GM06990 (cell line): ENCODE data around the gene LYRM4.

ENCODE experiments used
- DNase-seq: peaks from one replicate; pipeline ENCODE4 v3.0.0-alpha.2; 2011; ENCODE audit not compliant: insufficient read length; ENCODE audit errors: extremely low read depth
- H3K27me3 ChIP-seq: replicated peaks from 2 replicates; pipeline ENCODE4 v1.6.0; 2011; ENCODE audit warnings: low read length; ENCODE audit not compliant: control insufficient read depth, insufficient read depth
- H3K36me3 ChIP-seq: 2 replicates; pipeline ENCODE4 v1.5.1; 2011; ENCODE audit warnings: low read length; ENCODE audit not compliant: control insufficient read depth, insufficient read depth
- H3K4me3 ChIP-seq: replicated peaks from 2 replicates; pipeline ENCODE4 v1.5.1; 2011; ENCODE audit warnings: low read depth, mild to moderate bottlenecking, control low read depth, low read length
- TF ChIP-seq, protein P1 (sequence below): IDR thresholded peaks from 2 replicates; pipeline ENCODE4 v1.5.1; 2011; ENCODE audit warnings: low read length, control low read depth, mild to moderate bottlenecking, inconsistent platforms; ENCODE audit not compliant: insufficient read depth, poor library complexity, severe bottlenecking

The LYRM4 gene

DNA sequence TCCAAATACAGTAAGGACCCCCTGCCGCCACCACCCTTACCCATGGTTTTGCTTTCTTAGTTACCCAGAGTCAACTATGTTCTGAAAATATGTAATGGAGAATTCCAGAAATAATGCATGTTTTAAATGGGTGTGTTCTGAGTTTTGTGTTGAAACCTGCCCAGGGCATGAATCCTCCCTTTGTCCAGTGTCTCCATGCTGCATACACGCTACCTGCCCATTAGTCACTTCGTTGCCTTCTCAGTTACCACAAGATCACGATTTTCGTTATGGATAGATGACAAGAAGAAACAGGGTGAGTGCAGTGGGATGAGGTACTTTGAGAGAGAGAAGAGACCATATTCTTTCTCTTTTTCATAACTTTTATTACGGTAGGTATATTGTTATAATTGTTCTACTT is 11.2 kb upstream of the LYRM4 start:
- H3K27me3 ChIP-seq, result no peaks in the 10 kb centered on the region
- no peak overlapping the region for H3K4me3 ChIP-seq
- no peak for DNase-seq
- TF ChIP-seq, protein P1, sequence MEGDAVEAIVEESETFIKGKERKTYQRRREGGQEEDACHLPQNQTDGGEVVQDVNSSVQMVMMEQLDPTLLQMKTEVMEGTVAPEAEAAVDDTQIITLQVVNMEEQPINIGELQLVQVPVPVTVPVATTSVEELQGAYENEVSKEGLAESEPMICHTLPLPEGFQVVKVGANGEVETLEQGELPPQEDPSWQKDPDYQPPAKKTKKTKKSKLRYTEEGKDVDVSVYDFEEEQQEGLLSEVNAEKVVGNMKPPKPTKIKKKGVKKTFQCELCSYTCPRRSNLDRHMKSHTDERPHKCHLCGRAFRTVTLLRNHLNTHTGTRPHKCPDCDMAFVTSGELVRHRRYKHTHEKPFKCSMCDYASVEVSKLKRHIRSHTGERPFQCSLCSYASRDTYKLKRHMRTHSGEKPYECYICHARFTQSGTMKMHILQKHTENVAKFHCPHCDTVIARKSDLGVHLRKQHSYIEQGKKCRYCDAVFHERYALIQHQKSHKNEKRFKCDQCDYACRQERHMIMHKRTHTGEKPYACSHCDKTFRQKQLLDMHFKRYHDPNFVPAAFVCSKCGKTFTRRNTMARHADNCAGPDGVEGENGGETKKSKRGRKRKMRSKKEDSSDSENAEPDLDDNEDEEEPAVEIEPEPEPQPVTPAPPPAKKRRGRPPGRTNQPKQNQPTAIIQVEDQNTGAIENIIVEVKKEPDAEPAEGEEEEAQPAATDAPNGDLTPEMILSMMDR, result no peak
- no peaks in the 10 kb centered on the region for H3K36me3 ChIP-seq

DNA sequence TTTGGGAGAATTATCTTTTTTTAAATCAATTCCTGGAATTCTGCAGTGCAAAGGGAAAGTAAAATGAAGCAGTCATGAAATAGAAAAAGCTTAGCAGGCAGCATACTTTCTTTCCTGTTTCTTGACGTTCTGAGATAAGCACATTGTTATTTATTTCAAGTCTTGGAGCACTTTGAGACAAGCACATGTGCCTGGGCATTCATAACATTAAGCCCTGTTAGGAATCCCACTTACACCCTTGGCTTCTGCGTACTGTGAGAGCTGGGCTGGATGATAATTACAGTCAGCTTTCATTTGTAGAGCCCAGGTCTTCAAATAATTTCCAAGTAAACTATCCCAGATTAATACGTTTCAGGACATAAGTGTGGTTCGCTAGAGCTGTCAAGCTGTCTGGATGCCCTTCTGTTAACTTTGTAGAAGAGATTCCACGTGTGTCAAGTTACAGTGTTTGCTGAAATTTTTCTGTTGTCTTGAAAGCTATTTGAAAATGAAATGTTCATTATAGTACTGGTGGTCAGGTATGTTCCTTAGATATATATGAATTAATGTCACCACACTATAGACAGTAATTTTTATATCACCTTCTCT is 9.4 kb upstream of the LYRM4 start:
- no peak overlapping the region for H3K4me3 ChIP-seq
- H3K27me3 ChIP-seq, result no peaks in the 10 kb centered on the region
- DNase-seq, result no peak
- H3K36me3 ChIP-seq, result no peaks in the 10 kb centered on the region
- TF ChIP-seq, protein P1, result no peak

DNA sequence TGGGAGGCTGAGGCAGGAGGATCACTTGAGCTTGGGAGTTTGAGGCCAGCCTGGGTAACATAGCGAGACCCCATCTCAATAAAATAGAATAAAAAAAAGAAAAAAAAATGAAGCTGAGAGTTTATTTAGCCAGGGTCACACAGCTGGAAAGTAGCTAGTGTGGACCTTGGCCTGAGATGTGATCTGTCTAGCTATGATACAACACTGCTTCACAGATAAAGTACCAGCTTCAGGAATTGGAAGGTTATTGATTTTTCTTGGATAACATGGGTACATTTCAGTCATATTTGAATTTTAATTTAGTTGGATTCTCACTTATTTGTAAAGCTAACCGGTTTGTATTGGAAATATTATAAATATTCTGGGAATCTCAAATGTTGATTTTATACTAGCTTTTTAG is 5.7 kb upstream of the LYRM4 start:
- no peak for DNase-seq
- TF ChIP-seq, protein P1, result no peak
- H3K4me3 ChIP-seq, result no peak overlapping the region
- no peaks in the 10 kb centered on the region for H3K27me3 ChIP-seq
- H3K36me3 ChIP-seq, result no peaks in the 10 kb centered on the region

DNA sequence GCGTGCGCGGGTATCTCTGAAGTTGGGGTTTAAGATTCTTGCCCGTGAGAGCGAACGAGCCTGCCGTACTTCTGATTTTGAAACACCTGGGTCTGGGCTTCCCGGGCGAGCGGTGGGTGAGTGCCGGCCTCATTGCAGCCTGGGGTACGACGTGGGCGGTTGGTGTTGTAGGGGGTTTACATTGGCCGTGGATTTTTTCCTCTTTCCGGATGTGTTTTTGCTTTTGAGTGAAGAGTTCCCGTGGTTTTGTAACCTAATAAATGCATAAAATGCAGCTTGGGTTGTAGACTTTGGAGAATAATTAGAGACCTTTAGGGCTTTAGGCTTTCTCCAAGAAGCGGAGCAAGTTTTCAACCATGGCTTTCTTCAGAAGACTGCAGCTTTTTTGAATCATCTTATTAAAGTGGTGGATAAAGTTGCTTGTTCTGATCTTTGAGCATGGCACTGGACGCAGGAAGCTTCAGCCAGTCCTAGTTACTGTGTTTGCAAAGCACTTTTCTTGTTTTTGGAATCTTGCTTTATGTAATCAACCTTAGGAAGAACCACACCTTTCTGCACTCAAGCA is 877 bp upstream of the LYRM4 start:
- no peak for DNase-seq
- TF ChIP-seq, protein P1, result no peak
- Histone ChIP-seq H3K4me3 (peak overlapping the region; percentile 84), H3K27me3 (no peaks in the 10 kb centered on the region), H3K36me3 (no peaks in the 10 kb centered on the region; the same call in 1 of the 2 replicates)

DNA sequence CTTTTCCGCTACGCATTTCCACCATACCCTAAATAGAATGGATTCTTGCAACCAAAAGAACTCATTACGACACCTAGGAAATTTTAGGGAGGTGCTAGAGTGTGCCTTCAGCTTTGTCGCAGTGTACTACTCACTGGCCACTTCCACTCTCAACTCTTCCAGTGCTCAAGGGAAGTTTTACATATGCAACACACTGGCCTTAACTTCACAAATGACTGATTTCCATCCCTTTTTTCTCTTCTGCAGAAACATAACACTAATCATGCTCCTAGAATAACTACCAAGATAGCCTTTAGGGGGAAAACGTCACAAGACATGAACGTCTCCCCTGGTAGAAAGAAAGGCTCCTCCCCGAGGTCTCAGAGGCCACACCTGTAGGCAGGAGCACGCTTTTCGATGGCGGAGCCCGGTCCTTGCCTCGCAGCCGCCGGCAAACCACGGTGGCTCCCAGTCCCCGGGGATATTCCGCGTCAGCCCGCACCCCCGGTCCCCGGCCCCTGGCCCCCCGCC is 584 bp downstream of the LYRM4 start:
- TF ChIP-seq, protein P1, result no peak
- DNase-seq, result peak; percentile 72
- no peaks in the 10 kb centered on the region for H3K27me3 ChIP-seq
- H3K36me3 ChIP-seq, result no peaks in the 10 kb centered on the region; the same call in 1 of the 2 replicates
- H3K4me3 ChIP-seq, result peak overlapping the region; percentile 84
